CD4-positive, alpha-beta T cell (primary cell): ENCODE measurements around the gene TADA3. TPM values are rescaled to one million over a fixed set of nuclear protein-coding genes. Genes with fewer than 3 reads are reported as not detected.

Experiments used
- ATAC-seq: fragments of 200-7000 bp; cut with Tn5 transposase; one replicate; pipeline ENCODE4 v1.10.0; 2022; ENCODE audit warnings: mild to moderate bottlenecking; ENCODE audit not compliant: poor library complexity
- CTCF ChIA-PET: fragments of 350-600 bp; sonication (Branson Sonifier 250); formaldehyde crosslinking; loops from one replicate; lab custom pipeline; 2021; ENCODE audit warnings: antibody characterized with exemption, inconsistent platforms; lab: Charles Lee
- POLR2A ChIA-PET: fragments of 350-600 bp; sonication (Branson Sonifier 250); formaldehyde crosslinking; loops from one replicate; lab custom pipeline; 2021; ENCODE audit warnings: antibody characterized with exemption, inconsistent platforms; lab: Charles Lee
- DNase-seq, 14 experiments: peaks; one replicate each; pipeline ENCODE4 v3.0.0-alpha.2; 2013 to 2020; ENCODE audit warnings: mixed read lengths in 2 of 14
- H3K27ac ChIP-seq, 2 donors: one replicate each; pipeline versions ENCODE4 v1.5.1 to v1.7.0; 2013; ENCODE audit warnings: low read length in 2 of 2, low read depth in 1 of 2, mild to moderate bottlenecking in 1 of 2
- H3K27me3 ChIP-seq, 2 experiments: 1 replicate in 1 of 2; 2 replicates in 1 of 2; pipeline versions ENCODE4 v1.6.1 to v1.7.0; 2013; ENCODE audit warnings: low read length in 2 of 2, control low read depth in 1 of 2, mild to moderate bottlenecking in 1 of 2, moderate library complexity in 1 of 2; ENCODE audit not compliant: insufficient read depth in 2 of 2, control insufficient read depth in 1 of 2
- H3K36me3 ChIP-seq: one replicate; pipeline ENCODE4 v1.6.1; 2013; ENCODE audit warnings: low read length, control low read depth; ENCODE audit not compliant: insufficient read depth
- H3K4me1 ChIP-seq: one replicate; pipeline ENCODE4 v1.6.1; 2013; ENCODE audit warnings: low read length, control low read depth; ENCODE audit not compliant: insufficient read depth
- H3K4me3 ChIP-seq: one replicate; pipeline ENCODE4 v1.5.1; 2013; ENCODE audit warnings: mild to moderate bottlenecking, low read length, moderate library complexity
- H3K9me3 ChIP-seq, 2 experiments: 1 replicate in 1 of 2; 2 replicates in 1 of 2; pipeline versions ENCODE4 v1.6.1 to v1.7.0; 2013; ENCODE audit warnings: low read length in 2 of 2, mild to moderate bottlenecking in 2 of 2, control low read depth in 1 of 2, moderate library complexity in 1 of 2; ENCODE audit not compliant: control insufficient read depth in 1 of 2, insufficient read depth in 1 of 2
- H3K27ac Mint-ChIP-seq: one replicate; pipeline ENCODE4 v1.8.0; 2020; ENCODE audit warnings: mixed read lengths
- H3K27me3 Mint-ChIP-seq: one replicate; pipeline ENCODE4 v1.8.0; 2021; ENCODE audit warnings: mixed read lengths
- H3K36me3 Mint-ChIP-seq: one replicate; pipeline ENCODE4 v1.8.0; 2021; ENCODE audit warnings: low read depth, mixed read lengths
- H3K4me1 Mint-ChIP-seq: one replicate; pipeline ENCODE4 v1.8.0; 2021; ENCODE audit warnings: low read depth, mixed read lengths
- H3K4me3 Mint-ChIP-seq: one replicate; pipeline ENCODE4 v1.8.0; 2020; ENCODE audit warnings: mild to moderate bottlenecking, mixed read lengths
- H3K9me3 Mint-ChIP-seq: one replicate; pipeline ENCODE4 v1.8.0; 2020; ENCODE audit warnings: mixed read lengths
- CTCF ChIP-seq: fragments of 200-600 bp; IDR thresholded peaks from one replicate; pipeline ENCODE4 v1.8.0; 2022; ENCODE audit warnings: antibody characterized with exemption, mild to moderate bottlenecking
- intact Hi-C, 2 experiments: fragments of 100-400 bp; cut with DNase I in 1 of 2; cut with micrococcal nuclease in 1 of 2; formaldehyde crosslinking; loops; one replicate each; pipeline versions ENCODE4 v1.15.1 to v1.9.0; 2023 to 2025; cut with DNase I, micrococcal nuclease
- total RNA-seq, 174 experiments: library from RNA in 2 of 174; stranded (reverse) in 2 of 174; gene quantifications; one replicate each; pipeline ENCODE4 v1.2.3 and lab custom pipeline; 2021 to 2026

Gene TADA3
- total RNA-seq, 2 experiments from 2014 or later, result 14.7 to 16.5 TPM

DNA sequence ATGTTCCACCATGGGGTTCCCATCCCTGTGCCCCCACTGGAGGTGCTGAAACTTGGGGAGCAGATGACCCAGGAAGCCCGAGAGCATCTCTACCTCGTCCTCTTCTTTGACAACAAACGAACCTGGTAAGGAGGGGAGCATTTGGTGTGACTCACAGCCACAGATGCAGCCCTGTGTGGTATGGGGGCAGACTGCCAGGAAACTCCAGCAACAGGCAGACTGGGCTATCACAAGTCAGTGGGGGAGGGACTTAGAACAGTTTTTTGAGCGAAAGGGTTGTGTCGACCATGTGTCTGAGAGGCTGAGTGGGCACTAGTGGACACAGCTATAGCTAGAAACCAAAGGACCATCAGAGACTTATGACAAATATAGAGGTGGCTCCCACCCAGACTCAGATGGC, 45.9 kb downstream of the TADA3 start:
- intact Hi-C loops, result loop anchor here in 1 of 2 experiments (5.0 kb wide), 3 partner anchors 61 to 146 kb away; partner anchors contain the start of gene JAGN1
- no peak overlapping the region for H3K27ac Mint-ChIP-seq
- no peaks in the 10 kb centered on the region for H3K27me3 Mint-ChIP-seq
- Histone ChIP-seq H3K36me3 (peaks cover 71% of the 10 kb centered on the region), H3K4me3 (no peak overlapping the region), H3K4me1 (peaks cover 20% of the 10 kb centered on the region), H3K27me3 (no peaks in the 10 kb centered on the region), H3K9me3 (no peaks in the 10 kb centered on the region), H3K27ac (no peak overlapping the region)
- no peak for DNase-seq
- no peak overlapping the region for H3K4me3 Mint-ChIP-seq
- ATAC-seq, result no peak
- TF ChIP-seq CTCF, result no peak
- peaks cover 24% of the 10 kb centered on the region for H3K4me1 Mint-ChIP-seq
- ChIA-PET POLR2A (no interaction called here), CTCF (no interaction called here)
- H3K9me3 Mint-ChIP-seq, result no peaks in the 10 kb centered on the region
- peaks cover 89% of the 10 kb centered on the region for H3K36me3 Mint-ChIP-seq

DNA sequence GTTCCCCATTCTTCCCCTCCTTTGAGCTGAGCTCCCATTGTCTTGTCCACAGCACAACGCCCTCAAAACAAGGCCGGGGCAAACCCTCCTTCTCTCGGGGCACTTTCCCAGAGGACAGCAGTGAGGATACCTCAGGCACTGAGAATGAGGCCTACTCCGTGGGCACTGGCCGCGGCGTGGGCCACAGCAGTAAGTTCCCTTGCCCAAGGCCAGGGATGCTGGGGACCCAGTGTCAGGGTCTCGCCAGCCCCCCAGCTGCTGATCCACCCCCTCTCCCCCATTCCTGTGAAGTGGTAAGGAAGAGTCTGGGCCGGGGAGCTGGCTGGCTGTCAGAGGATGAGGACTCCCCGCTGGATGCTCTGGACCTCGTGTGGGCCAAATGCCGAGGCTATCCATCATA, 46.8 kb downstream of the TADA3 start:
- no peak for DNase-seq
- CTCF ChIA-PET, result interaction anchor here (0.5 kb wide), 1 partner anchor 1591 kb away, joined by 5 read pairs; no protein-coding TSS in a partner anchor
- ATAC-seq, result no peak
- H3K36me3 Mint-ChIP-seq, result peaks cover 92% of the 10 kb centered on the region
- H3K4me3 Mint-ChIP-seq, result no peak overlapping the region
- Histone ChIP-seq H3K4me3 (no peak overlapping the region), H3K27me3 (no peaks in the 10 kb centered on the region), H3K9me3 (no peaks in the 10 kb centered on the region), H3K4me1 (peaks cover 12% of the 10 kb centered on the region), H3K36me3 (peaks cover 80% of the 10 kb centered on the region), H3K27ac (no peak overlapping the region)
- no peaks in the 10 kb centered on the region for H3K9me3 Mint-ChIP-seq
- TF ChIP-seq CTCF, result no peak
- POLR2A ChIA-PET, result no interaction called here
- no peaks in the 10 kb centered on the region for H3K27me3 Mint-ChIP-seq
- peaks cover 16% of the 10 kb centered on the region for H3K4me1 Mint-ChIP-seq
- intact Hi-C loops, result loop anchor here in 1 of 2 experiments (5.0 kb wide), 3 partner anchors 62 to 147 kb away; partner anchors contain the start of gene JAGN1
- H3K27ac Mint-ChIP-seq, result no peak overlapping the region

DNA sequence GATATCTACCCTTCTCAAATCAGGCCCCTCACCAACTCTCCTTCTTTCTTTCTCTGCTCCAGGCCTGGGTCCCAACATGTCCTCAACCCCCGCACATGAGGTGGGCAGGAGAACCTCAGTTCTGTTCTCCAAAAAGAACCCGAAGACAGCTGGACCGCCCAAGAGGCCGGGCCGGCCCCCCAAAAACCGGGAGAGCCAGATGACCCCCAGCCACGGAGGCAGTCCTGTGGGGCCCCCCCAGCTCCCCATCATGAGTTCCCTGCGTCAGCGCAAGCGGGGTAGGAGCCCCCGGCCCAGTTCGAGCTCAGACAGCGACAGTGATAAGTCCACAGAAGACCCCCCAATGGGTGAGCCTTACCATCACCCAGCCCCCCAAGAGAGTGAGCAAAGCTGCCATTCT, 48.1 kb downstream of the TADA3 start:
- POLR2A ChIA-PET, result interaction anchor here (0.9 to 3.3 kb wide), 2 partner anchors 12 to 95 kb away, joined by 4 to 16 read pairs; partner anchors contain the start of genes BRPF1 and MTMR14
- Mint-ChIP-seq H3K36me3 (peaks cover 92% of the 10 kb centered on the region), H3K27me3 (no peaks in the 10 kb centered on the region), H3K27ac (no peak overlapping the region), H3K4me3 (no peak overlapping the region), H3K4me1 (peaks cover 2% of the 10 kb centered on the region), H3K9me3 (no peaks in the 10 kb centered on the region)
- no peaks in the 10 kb centered on the region for H3K27me3 ChIP-seq
- no peak for ATAC-seq
- DNase-seq, result no peak
- peaks cover 3% of the 10 kb centered on the region for H3K4me1 ChIP-seq
- CTCF ChIA-PET, result no interaction called here
- no peak overlapping the region for H3K4me3 ChIP-seq
- no peak overlapping the region for H3K27ac ChIP-seq
- intact Hi-C loops, result no loop called here
- no peaks in the 10 kb centered on the region for H3K9me3 ChIP-seq
- peaks cover 93% of the 10 kb centered on the region for H3K36me3 ChIP-seq
- no peak for TF ChIP-seq CTCF
